ENCODE data around the gene MAP4K4. TPM values are rescaled to one million over a fixed set of nuclear protein-coding genes. Genes with fewer than 3 reads are reported as not detected.

MAP4K4 gene
- total and polyA plus RNA-seq, 2 of the 4 experiments (the other 2 are of a cell fraction): 89.4 to 124 TPM

GRCh38 chr2:101860157-101860556 is 162.7 kb downstream of the MAP4K4 start:
- no peak for TF ChIP-seq MXI1 (IDR thresholded peaks at IDR 0.05; ENCODE audit: borderline replicate concordance, low read depth, low read length)
- TF ChIP-seq FOS (IDR thresholded peaks at IDR 0.05; ENCODE audit: low read depth, low read length): no peak
- TF ChIP-seq USF2 (IDR thresholded peaks at IDR 0.05; ENCODE audit: low read depth, low read length): no peak
- no peak for TF ChIP-seq CTCF (conservative IDR thresholded peaks at IDR 0.05; ENCODE audit: low read depth, low read length)
- no peak for TF ChIP-seq RFX5 (IDR thresholded peaks at IDR 0.05; ENCODE audit: low read depth, low read length)
- TF ChIP-seq RCOR1 (IDR thresholded peaks at IDR 0.05; ENCODE audit: insufficient replicate concordance, low read length): no peak
- no peak for TF ChIP-seq MAZ (IDR thresholded peaks at IDR 0.05; ENCODE audit: borderline replicate concordance, low read depth, low read length)
- TF ChIP-seq POLR2A (IDR thresholded peaks at IDR 0.05; ENCODE audit: low read depth, low read length): no peak
- no peak for TF ChIP-seq MAFK (IDR thresholded peaks at IDR 0.05; ENCODE audit: low read depth, low read length)
- TF ChIP-seq CEBPB (IDR thresholded peaks at IDR 0.05; ENCODE audit: low read depth, low read length): no peak
- TF ChIP-seq NFE2L2 (IDR thresholded peaks at IDR 0.05; ENCODE audit: low read depth, low read length): no peak
- Histone ChIP-seq H3K4me2 (ENCODE audit: low read depth, low read length) (no peak overlapping the region), H2AK9ac (replicated peaks; ENCODE audit: low read depth, low read length, poor library complexity) (no peak overlapping the region), H3K36me3 (ENCODE audit: control insufficient read depth, insufficient read depth, low read length) (peaks cover 40% of the 10 kb centered on the region), H4K5ac (ENCODE audit: low read depth, low read length) (no peak overlapping the region), H2BK15ac (ENCODE audit: low read depth, low read length) (no peak overlapping the region), H3K4me3 (ENCODE audit: insufficient read depth, low read depth, low read length) (no peak overlapping the region), H3K27me3 (ENCODE audit: control insufficient read depth, insufficient read depth, low read length) (no peaks in the 10 kb centered on the region), H4K91ac (ENCODE audit: insufficient read depth, low read depth, low read length) (no peak overlapping the region), H3K4me1 (ENCODE audit: control insufficient read depth, insufficient read depth, low read length) (peaks cover 3% of the 10 kb centered on the region; the same call in 1 of the 2 replicates), H2BK120ac (ENCODE audit: low read depth, low read length) (no peak overlapping the region), H4K20me1 (ENCODE audit: insufficient read depth, low read length) (peaks cover 16% of the 10 kb centered on the region; the same call in 1 of the 2 replicates), H3K9me3 (ENCODE audit: control insufficient read depth, insufficient read depth, low read length) (no peaks in the 10 kb centered on the region), H3K79me1 (ENCODE audit: low read depth in 1 of 2, low read length in 2 of 2) (peaks cover 48 to 56% of the 10 kb centered on the region in 2 experiments), H3K27ac (ENCODE audit: insufficient read depth, low read length) (no peak overlapping the region), H3K23ac (ENCODE audit: low read depth, low read length) (no peak overlapping the region), H3K9me1 (ENCODE audit: insufficient read depth, low read length) (peaks cover 13% of the 10 kb centered on the region), H3K9ac (ENCODE audit: low read depth, low read length) (no peak overlapping the region), H3K14ac (replicated peaks; ENCODE audit: low read depth, low read length) (no peak overlapping the region), H3K56ac (ENCODE audit: extremely low read depth, insufficient read depth, low read length) (no peak overlapping the region), H3K4ac (ENCODE audit: low read depth, low read length) (no peak overlapping the region), H4K8ac (ENCODE audit: low read depth in 2 of 2, low read length in 2 of 2) (no peak overlapping the region), H2BK5ac (ENCODE audit: low read depth, low read length, poor library complexity, severe bottlenecking) (no peak overlapping the region), H2BK20ac (ENCODE audit: low read depth, low read length) (no peak overlapping the region), H3K18ac (ENCODE audit: low read depth, low read length) (no peak overlapping the region), H2AK5ac (ENCODE audit: low read depth, low read length) (no peak overlapping the region), H2AFZ (replicated peaks; ENCODE audit: low read length, poor library complexity) (no peak overlapping the region)
- in situ Hi-C loops (cut with MboI; ENCODE audit: low sequenced_read_pairs) (no loop called here), dilution Hi-C loops (cut with HindIII; ENCODE audit: low sequenced_read_pairs, unreplicated experiment) (no loop called here), intact Hi-C loops (cut with micrococcal nuclease) (no loop called here)
- POLR2A ChIA-PET (ENCODE audit: unreplicated experiment): no interaction called here
- 87% methylated on average over 3 of the region's 5 CpGs; no CpG with 5 or more reads in 1 of the 2 experiments for WGBS, 2 experiments (ENCODE audit: extremely low coverage in 2 of 2, insufficient read length in 1 of 2)
- DNase-seq (no peak), ATAC-seq (ENCODE audit: low read depth) (no peak)
- CTCF ChIA-PET: no interaction called here
- no TSS peak for BruUV-seq (replicated peaks)
